ENCODE results near the gene CCL4L2. TPM values are rescaled to one million over a fixed set of nuclear protein-coding genes. Genes with fewer than 3 reads are reported as not detected.
"Not testable (repeated sequence)": the region's sequence is repeated elsewhere in the genome, so short reads cannot be mapped to it uniquely, and the experiment has no call there.

Gene CCL4L2
- total RNA-seq (2021; ENCODE audit: unreplicated experiment): not detected
- polyA plus RNA-seq (2012; ENCODE audit: insufficient read length): not detected
- Bru-seq, nascent RNA: not detected
- BruChase-seq, experiment 1, labeled RNA remaining after a 2-hour chase: not detected
- not detected for BruChase-seq, experiment 2, labeled RNA remaining after a 6-hour chase
- long read RNA-seq: 0 reads

DNA sequence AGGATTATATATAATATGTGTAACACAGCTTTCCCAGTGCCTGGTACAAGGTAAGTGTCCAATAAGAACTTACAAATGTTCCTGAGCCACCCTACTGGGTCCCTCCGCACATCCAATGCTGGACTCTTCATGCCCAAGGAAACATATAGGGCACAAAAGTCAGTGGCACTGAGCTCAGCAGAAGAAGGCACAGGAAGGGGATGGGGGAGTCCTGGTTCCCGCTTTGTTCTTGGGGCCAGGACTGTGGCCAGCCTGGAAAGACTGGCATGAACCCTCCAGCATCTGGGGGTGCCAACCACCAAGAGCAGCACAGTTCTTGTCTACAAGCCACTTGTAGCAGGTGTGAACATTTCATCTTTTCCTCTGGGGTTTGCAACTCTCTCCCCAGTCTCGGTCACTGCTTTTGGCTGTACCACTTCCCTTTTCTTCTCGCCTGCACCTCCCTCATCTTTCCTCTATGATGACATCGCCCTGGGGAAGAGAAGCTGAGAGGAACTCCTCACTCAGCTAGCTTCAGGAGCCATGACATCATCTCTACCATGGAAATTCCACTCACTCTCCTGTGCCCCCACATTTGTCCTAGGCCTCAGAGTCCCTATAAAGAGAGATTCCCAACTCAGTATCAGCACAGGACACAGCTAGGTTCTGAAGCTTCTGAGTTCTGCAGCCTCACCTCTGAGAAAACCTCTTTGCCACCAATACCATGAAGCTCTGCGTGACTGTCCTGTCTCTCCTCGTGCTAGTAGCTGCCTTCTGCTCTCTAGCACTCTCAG is at the start of gene CCL4L2:
TSS of gene CCL4L2 (plus strand) at position 625 of the 773 bp plus-strand sequence.
- BruUV-seq (replicated peaks); H3K9me3 ChIP-seq (ENCODE audit: control insufficient read depth, insufficient read depth, low read depth, low read length); ATAC-seq: not testable (repeated sequence)

DNA sequence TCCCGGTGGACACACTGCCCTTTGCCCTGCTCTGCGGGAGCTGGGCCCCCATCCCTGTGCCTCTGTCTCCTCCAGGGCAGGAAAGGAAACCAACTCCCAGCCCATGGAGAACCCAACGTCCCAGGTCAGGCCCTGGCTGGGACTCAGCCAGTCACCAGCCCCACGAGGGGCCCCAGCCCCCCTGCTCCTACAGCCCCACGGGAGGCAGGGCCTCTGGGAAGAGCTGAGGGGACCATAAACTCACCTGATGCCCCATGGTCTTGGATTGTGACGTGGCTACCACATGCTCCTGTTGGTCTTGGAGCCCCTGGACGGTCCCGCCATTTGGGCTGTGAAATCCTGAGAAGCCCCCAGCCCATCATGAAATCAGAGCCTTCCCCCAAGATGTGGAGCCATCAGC is 42.0 kb upstream of the CCL4L2 start:
- ATAC-seq; DNase-seq (ENCODE audit: low read depth, low spot score); H3K4me1 ChIP-seq (ENCODE audit: control insufficient read depth, insufficient read depth, low read length); H3K27ac ChIP-seq (ENCODE audit: low read length); H3K27me3 ChIP-seq (ENCODE audit: control insufficient read depth, insufficient read depth, low read length); H3K4me3 ChIP-seq (ENCODE audit: low read depth in 2 of 2, low read length in 2 of 2); in situ Hi-C loops (cut with HindIII; ENCODE audit: low pct_unique_long_range_greater_than_20kb, low sequenced_read_pairs); POLR2A ChIA-PET; BruUV-seq (replicated peaks); H3K9me3 ChIP-seq (ENCODE audit: control insufficient read depth, insufficient read depth, low read depth, low read length); H3K36me3 ChIP-seq (ENCODE audit: control insufficient read depth, insufficient read depth, low read length); CTCF ChIA-PET; intact Hi-C loops (cut with micrococcal nuclease; ENCODE audit: unreplicated experiment): not testable (repeated sequence)

More for the DNA sequence above, at the start of gene CCL4L2:
- H3K4me1 ChIP-seq (ENCODE audit: control insufficient read depth, insufficient read depth, low read length); H3K4me3 ChIP-seq (ENCODE audit: low read depth in 2 of 2, low read length in 2 of 2); H3K36me3 ChIP-seq (ENCODE audit: control insufficient read depth, insufficient read depth, low read length); CTCF ChIA-PET; H3K27ac ChIP-seq (ENCODE audit: low read length); intact Hi-C loops (cut with micrococcal nuclease; ENCODE audit: unreplicated experiment); H3K27me3 ChIP-seq (ENCODE audit: control insufficient read depth, insufficient read depth, low read length); in situ Hi-C loops (cut with HindIII; ENCODE audit: low pct_unique_long_range_greater_than_20kb, low sequenced_read_pairs); DNase-seq (ENCODE audit: low read depth, low spot score); POLR2A ChIA-PET: not testable (repeated sequence)

DNA sequence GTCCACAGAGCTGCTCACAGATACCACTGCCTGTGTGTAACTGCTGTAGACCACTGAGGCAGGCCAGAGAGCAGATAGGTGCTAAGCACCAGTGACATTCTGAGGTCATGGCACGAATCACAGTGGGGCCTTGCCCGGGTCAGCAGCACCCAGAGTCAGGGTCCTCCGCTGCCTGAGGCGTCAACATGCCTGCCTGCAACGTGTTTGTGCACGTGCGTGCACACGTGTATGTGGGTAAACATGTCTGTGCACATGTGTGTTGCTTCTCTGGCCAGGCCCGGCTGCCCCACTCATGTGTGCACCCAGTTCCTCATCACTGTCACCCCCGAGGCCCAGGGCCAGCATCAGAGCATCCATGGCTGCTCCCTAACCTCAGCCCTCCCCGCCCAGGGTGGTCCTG is 34.3 kb upstream of the CCL4L2 start, which contains the start of gene TBC1D3B:
TSS of gene TBC1D3B (minus strand) at position 101 of the 400 bp plus-strand sequence. CDS start 1,586 bp downstream, outside the sequence.
- H3K4me1 ChIP-seq (ENCODE audit: control insufficient read depth, insufficient read depth, low read length); POLR2A ChIA-PET; H3K27me3 ChIP-seq (ENCODE audit: control insufficient read depth, insufficient read depth, low read length); CTCF ChIA-PET; BruUV-seq (replicated peaks); DNase-seq (ENCODE audit: low read depth, low spot score); ATAC-seq; H3K4me3 ChIP-seq (ENCODE audit: low read depth in 2 of 2, low read length in 2 of 2); intact Hi-C loops (cut with micrococcal nuclease; ENCODE audit: unreplicated experiment); H3K9me3 ChIP-seq (ENCODE audit: control insufficient read depth, insufficient read depth, low read depth, low read length); H3K36me3 ChIP-seq (ENCODE audit: control insufficient read depth, insufficient read depth, low read length); H3K27ac ChIP-seq (ENCODE audit: low read length); in situ Hi-C loops (cut with HindIII; ENCODE audit: low pct_unique_long_range_greater_than_20kb, low sequenced_read_pairs): not testable (repeated sequence)

DNA sequence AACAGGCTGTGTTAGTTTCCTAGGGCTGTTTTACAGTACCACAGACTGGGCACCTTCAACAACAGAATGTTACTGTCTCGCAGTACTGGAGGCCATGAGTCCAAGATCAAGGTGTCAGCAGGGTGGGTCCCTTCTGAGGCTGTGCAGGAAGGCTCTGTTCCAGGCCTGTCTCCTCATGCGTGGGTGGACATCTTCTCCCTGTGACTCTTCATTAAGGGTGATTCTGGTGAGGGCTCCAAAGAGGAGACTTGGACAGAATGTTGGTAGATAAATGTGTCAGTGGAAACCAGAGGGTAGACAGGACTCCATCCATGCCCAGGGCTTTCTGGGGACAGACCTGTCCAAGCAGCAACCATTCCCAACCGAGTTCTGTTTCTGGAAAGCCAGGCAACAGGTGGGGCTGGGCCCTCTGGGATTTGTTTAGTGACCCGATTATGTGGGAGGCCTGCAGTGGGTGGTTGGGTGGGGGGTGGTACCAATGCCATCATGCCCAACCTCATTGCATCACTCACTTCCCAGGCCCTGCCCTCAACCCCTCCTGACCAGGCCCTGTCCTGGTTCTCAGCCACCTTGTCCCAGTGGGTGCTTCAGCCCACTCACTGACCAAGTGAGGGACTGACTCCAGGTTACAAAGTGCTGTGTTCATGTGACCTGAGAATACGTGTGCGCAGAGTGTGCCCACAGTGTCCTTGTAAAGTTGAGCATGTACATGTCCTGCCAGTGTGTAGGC is 29.3 kb upstream of the CCL4L2 start:
- POLR2A ChIA-PET; BruUV-seq (replicated peaks); H3K27me3 ChIP-seq (ENCODE audit: control insufficient read depth, insufficient read depth, low read length); DNase-seq (ENCODE audit: low read depth, low spot score); CTCF ChIA-PET; intact Hi-C loops (cut with micrococcal nuclease; ENCODE audit: unreplicated experiment); in situ Hi-C loops (cut with HindIII; ENCODE audit: low pct_unique_long_range_greater_than_20kb, low sequenced_read_pairs); H3K4me1 ChIP-seq (ENCODE audit: control insufficient read depth, insufficient read depth, low read length); ATAC-seq; H3K4me3 ChIP-seq (ENCODE audit: low read depth in 2 of 2, low read length in 2 of 2); H3K36me3 ChIP-seq (ENCODE audit: control insufficient read depth, insufficient read depth, low read length); H3K27ac ChIP-seq (ENCODE audit: low read length); H3K9me3 ChIP-seq (ENCODE audit: control insufficient read depth, insufficient read depth, low read depth, low read length): not testable (repeated sequence)

All from Panc1 (cell line).